Uterus (tissue), 4 donors: ENCODE measurements around the gene PTPN20. TPM values are rescaled to one million over a fixed set of nuclear protein-coding genes. Genes with fewer than 3 reads are reported as not detected.

Experiments
- DNase-seq, 2 donors: peaks; one replicate each; pipeline ENCODE4 v3.0.0-alpha.2; 2019 to 2020
- H3K27ac ChIP-seq, 2 donors: fragments of 200-600 bp; sonication (generic); 1 replicate in 1 of 2; 2 replicates in 1 of 2; pipeline ENCODE4 v1.5.1; 2016 to 2018
- H3K27me3 ChIP-seq, 2 donors: fragments of 200-600 bp; sonication (generic); one replicate each; pipeline ENCODE4 v1.5.1; 2018 to 2019; ENCODE audit warnings: control low read depth in 1 of 2
- H3K36me3 ChIP-seq, 2 donors: fragments of 200-600 bp; sonication (generic); one replicate each; pipeline ENCODE4 v1.5.1; 2019; ENCODE audit warnings: control low read depth in 1 of 2
- H3K4me1 ChIP-seq, 2 donors: fragments of 200-600 bp; sonication (generic); one replicate each; pipeline ENCODE4 v1.5.1; 2018 to 2019; ENCODE audit warnings: control low read depth in 1 of 2
- H3K4me3 ChIP-seq, 2 donors: fragments of 200-600 bp; sonication (generic); 1 replicate in 1 of 2; 2 replicates in 1 of 2; pipeline ENCODE4 v1.5.1; 2018 to 2019; ENCODE audit warnings: mild to moderate bottlenecking in 1 of 2
- H3K9me3 ChIP-seq, 2 donors: fragments of 200-600 bp; sonication (generic); one replicate each; pipeline ENCODE4 v1.5.1; 2019; ENCODE audit warnings: control low read depth in 1 of 2
- POLR2A ChIP-seq, 2 donors: fragments of 450-650 bp; IDR thresholded peaks; one replicate each; pipeline ENCODE4 v1.6.1; 2016; ENCODE audit warnings: antibody characterized with exemption in 2 of 2, mild to moderate bottlenecking in 1 of 2, moderate library complexity in 1 of 2
- intact Hi-C: fragments of 100-400 bp; cut with DNase I; formaldehyde crosslinking; loops from one replicate; pipeline ENCODE4 v1.15.1; 2023; ENCODE audit warnings: low total_unique reads
- total RNA-seq, 4 donors: library from RNA; depleted of rRNA in 3 of 4; stranded (reverse); fragments of >200 nt in 3 of 4; gene quantifications; one replicate each; pipeline versions ENCODE4 v1.1.0 to v1.2.4, GENCODE V29; 2014 to 2023
- TF ChIP-seq, protein P1 (sequence below), 4 experiments: fragments of 200-600 bp in 2 of 4; fragments of 450-650 bp in 2 of 4; sonication (generic) in 2 of 4; IDR thresholded peaks; one replicate each; pipeline ENCODE4 v1.5.1; 2016 to 2019; ENCODE audit warnings: antibody characterized with exemption in 4 of 4, mild to moderate bottlenecking in 2 of 4, moderate library complexity in 1 of 4
- donor health status: DM: yes; HTN: yes; CAD: no.

PTPN20 gene
- total RNA-seq, 4 donors from 2014 or later, result 3.5 to 12.6 (median 4.4) TPM; not detected in 1

DNA sequence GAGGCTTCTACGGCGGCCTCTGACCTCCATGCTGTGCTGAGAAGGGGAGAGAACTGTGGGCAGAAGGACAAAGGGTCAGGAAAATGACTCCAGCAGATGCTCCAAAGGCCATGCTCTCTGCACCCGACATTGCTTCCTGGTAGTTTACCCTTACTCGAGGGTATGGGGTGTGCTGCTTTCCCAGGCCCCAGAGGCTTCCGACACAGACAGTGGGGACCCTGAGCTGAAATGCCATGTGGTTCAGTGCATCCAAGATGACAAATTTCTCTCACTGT lies 130.9 kb downstream of the PTPN20 start:
- H3K4me3 ChIP-seq, result no peak overlapping the region
- intact Hi-C loops, result no loop called here
- no peaks in the 10 kb centered on the region for H3K27me3 ChIP-seq
- no peak for DNase-seq
- TF ChIP-seq, protein P1, sequence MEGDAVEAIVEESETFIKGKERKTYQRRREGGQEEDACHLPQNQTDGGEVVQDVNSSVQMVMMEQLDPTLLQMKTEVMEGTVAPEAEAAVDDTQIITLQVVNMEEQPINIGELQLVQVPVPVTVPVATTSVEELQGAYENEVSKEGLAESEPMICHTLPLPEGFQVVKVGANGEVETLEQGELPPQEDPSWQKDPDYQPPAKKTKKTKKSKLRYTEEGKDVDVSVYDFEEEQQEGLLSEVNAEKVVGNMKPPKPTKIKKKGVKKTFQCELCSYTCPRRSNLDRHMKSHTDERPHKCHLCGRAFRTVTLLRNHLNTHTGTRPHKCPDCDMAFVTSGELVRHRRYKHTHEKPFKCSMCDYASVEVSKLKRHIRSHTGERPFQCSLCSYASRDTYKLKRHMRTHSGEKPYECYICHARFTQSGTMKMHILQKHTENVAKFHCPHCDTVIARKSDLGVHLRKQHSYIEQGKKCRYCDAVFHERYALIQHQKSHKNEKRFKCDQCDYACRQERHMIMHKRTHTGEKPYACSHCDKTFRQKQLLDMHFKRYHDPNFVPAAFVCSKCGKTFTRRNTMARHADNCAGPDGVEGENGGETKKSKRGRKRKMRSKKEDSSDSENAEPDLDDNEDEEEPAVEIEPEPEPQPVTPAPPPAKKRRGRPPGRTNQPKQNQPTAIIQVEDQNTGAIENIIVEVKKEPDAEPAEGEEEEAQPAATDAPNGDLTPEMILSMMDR (IDR thresholded peaks at IDR 0.05), result no peak
- no peak for TF ChIP-seq POLR2A (IDR thresholded peaks at IDR 0.05)
- H3K27ac ChIP-seq, result no peak overlapping the region
- no peaks in the 10 kb centered on the region for H3K9me3 ChIP-seq
- H3K4me1 ChIP-seq, result no peaks in the 10 kb centered on the region
- no peaks in the 10 kb centered on the region for H3K36me3 ChIP-seq

DNA sequence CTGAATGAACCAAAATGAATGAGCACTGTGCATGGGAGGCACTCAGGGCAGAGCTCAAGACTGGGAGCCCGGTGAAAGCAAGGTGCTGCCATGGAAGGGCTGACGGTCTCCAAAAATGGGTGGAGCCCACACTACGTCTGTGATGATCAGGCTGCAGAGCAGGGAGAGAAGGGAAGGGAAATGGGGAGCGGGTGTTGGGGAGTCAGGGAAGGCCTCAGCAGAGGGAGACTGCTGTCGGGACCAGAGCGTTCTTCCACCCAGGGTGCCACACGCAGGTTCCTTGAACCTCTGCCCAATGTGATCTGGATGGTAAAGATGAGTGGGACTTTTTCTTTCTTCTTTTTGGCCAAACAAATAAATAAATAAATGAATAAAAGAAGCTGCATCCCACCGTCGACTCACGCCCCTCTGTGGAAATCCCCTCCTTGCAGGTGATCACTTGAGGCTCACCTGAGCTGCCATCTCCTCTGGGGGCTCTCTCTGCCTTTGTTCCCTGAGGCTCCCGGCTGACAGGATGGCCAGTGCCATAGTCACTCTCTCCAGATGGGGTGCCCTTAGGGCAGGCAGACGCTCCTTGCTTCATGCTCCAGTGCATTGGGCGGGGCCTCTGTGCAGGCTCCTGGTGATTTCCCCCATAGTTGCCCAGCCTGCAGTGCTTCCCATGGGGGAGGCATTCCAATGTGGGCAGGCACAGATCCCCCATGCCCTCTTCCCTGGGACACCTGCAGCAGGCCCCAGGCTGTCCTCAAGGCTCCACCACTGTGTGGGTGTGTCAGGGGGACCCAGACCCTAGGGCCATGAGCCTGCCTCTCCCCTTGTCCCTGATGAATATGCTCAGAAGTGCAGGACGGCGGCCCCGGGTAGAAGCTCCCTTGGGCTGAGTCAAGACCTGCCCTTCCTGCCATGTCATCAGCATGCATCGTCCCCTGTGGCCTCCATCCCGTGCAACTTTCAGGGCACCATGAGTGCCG lies 131.8 kb downstream of the PTPN20 start:
- H3K36me3 ChIP-seq, result no peaks in the 10 kb centered on the region
- H3K27ac ChIP-seq, result no peak overlapping the region
- intact Hi-C loops, result no loop called here
- H3K9me3 ChIP-seq, result no peaks in the 10 kb centered on the region
- no peak overlapping the region for H3K4me3 ChIP-seq
- no peaks in the 10 kb centered on the region for H3K27me3 ChIP-seq
- H3K4me1 ChIP-seq, result no peaks in the 10 kb centered on the region
- DNase-seq, result peak in 1 of 2 donors; percentile 10
- TF ChIP-seq, protein P1 (IDR thresholded peaks at IDR 0.05), result no peak
- TF ChIP-seq POLR2A (IDR thresholded peaks at IDR 0.05), result no peak

DNA sequence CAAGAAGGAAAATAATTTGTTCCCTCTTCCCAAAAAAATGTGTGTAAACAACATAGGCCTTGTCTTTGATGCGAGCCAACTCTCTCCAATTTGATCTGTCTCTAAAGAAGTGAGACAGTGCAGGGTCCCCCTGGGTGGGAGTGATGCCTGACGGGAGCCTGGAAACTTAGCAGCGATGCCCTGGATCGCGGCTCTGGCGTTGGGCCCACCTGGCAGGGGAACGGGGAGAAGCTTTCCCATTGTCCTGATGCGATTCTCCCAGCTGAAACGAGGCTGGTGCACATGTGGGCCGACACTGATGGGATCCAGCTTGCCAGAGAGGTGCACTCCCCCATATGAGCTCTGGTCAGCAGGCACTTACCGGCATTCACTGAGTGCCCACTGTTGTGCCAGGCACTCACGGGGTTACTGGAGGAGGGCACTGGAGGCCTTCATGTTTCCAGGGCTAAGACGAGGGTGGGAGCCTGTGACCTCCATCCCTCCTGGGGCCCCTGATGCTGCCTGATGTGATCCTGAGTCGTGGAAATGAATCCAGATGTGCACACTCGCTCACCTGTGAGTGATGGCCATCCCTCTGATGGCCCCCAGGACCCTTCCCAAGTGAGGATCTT lies 132.8 kb downstream of the PTPN20 start:
- H3K4me3 ChIP-seq, result no peak overlapping the region
- H3K36me3 ChIP-seq, result no peaks in the 10 kb centered on the region
- H3K9me3 ChIP-seq, result no peaks in the 10 kb centered on the region
- H3K4me1 ChIP-seq, result no peaks in the 10 kb centered on the region
- H3K27me3 ChIP-seq, result no peaks in the 10 kb centered on the region
- intact Hi-C loops, result no loop called here
- no peak for TF ChIP-seq POLR2A (IDR thresholded peaks at IDR 0.05)
- TF ChIP-seq, protein P1 (IDR thresholded peaks at IDR 0.05), result no peak
- DNase-seq, result peak; percentile 34 to 46
- H3K27ac ChIP-seq, result no peak overlapping the region

DNA sequence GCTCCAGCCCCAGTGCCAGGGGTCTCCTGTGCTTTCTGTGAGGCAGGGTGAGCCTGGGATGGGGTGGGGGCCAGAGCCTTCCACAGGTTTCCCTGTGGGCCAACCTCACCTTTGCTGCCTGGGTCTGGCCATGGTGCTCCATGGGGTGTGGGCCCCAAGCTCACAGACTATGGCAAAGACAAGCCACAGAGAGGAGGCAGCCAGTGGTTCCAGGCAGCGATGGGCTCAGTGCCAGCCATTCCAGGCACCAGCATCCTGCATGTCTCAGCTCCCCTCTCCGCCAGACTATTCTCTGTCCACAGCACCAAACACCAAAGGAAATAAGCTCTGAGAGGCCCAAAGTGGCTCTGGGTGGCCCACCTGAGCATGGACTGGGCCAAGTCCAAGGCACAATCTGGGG lies 133.5 kb downstream of the PTPN20 start:
- H3K4me3 ChIP-seq, result no peak overlapping the region
- H3K36me3 ChIP-seq, result no peaks in the 10 kb centered on the region
- intact Hi-C loops, result no loop called here
- TF ChIP-seq, protein P1 (IDR thresholded peaks at IDR 0.05), result no peak
- TF ChIP-seq POLR2A (IDR thresholded peaks at IDR 0.05), result no peak
- no peaks in the 10 kb centered on the region for H3K27me3 ChIP-seq
- no peaks in the 10 kb centered on the region for H3K4me1 ChIP-seq
- H3K9me3 ChIP-seq, result no peaks in the 10 kb centered on the region
- peak in 1 of 2 donors; percentile 16 for DNase-seq
- H3K27ac ChIP-seq, result no peak overlapping the region

DNA sequence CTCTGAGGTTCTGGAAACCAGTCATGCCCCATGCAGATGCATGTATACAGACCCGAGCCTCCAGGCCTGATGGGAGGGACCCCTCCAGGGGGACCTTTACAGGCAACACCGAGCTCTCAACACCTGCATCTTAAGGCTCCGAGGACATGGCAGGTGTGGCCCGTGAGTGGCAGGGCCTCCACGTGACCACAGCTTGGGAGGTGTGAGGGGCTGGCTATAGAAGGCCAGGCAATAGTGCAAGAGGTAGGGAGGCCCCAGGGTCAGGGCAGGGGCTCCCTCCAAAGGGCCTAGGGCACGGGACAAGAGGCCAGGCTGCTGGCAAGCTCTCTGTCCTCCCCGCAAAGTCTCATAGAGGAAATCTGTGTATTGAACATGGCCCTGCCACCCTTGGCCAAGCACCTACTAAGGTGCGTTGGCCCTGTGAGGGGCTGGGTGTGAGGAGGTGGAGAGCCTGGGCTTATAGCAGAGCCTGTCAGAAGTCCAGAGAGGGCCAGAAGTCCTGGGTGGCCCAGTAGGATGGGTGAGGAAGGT lies 134.2 kb downstream of the PTPN20 start:
- no peaks in the 10 kb centered on the region for H3K9me3 ChIP-seq
- H3K4me1 ChIP-seq, result no peaks in the 10 kb centered on the region
- intact Hi-C loops, result no loop called here
- no peaks in the 10 kb centered on the region for H3K27me3 ChIP-seq
- no peaks in the 10 kb centered on the region for H3K36me3 ChIP-seq
- no peak overlapping the region for H3K27ac ChIP-seq
- H3K4me3 ChIP-seq, result no peak overlapping the region
- DNase-seq, result peak in 1 of 2 donors; percentile 4
- TF ChIP-seq, protein P1 (IDR thresholded peaks at IDR 0.05), result no peak
- TF ChIP-seq POLR2A (IDR thresholded peaks at IDR 0.05), result no peak
